Measurements from ENCODE around the gene RERE.
A peak's percentile ranks its signal among the peaks of the same experiment; 100 is the strongest.

The RERE gene

DNA sequence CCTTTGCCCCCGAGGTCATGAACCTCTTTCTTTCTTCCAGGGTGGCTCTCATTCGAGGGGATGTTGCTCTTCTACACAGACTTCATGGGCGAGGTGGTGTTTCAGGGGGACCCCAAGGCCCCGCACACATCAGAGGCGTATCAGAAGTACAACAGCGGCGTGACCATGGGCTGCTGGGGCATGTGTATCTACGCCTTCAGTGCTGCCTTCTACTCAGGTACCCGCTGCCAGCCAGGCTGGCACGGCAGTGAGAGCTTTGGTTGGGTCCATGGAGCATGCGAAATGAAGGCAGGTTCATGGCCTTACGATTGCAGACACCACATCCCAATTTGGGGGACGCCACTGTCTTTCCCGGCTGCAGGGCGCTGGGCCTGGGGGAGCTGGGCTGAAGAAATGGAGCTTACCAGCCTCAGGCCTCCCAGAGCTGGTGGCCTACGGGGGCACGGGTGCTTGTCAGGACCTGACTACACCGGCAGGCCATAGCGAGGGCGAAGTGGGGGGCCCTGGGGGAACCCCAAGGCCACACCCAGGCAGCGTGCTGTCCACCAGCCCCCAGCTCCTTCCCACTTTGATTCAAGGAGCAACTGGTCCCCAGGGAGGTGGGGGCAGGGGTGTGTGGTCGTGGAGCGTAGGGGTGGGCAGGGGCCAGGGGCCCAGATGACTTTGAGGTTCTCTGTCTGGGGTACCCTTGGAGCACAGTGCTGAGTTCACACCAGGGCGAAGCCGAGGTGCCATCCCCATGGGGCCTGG, 479.5 kb downstream of the RERE start:
- DNase-seq: no peak

DNA sequence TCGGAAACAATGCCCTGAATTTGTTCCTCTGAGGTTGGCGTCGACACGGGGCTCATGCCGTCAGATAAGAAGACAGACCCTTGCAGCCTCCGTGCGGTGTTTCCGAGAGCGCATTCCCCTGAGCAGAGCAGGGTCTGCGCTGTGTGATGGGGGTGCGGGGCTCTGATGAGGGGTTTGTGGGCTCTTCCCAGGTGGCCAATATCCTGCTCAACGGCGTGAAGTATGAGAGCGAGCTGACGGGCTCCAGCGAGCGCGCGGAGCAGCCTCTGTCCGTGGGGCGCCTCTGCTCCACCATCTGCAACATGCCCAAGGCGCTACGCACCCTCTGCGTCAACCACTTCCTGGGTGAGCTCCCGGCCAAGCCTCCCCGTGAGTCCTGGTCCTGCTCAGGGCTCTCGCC, 482.2 kb downstream of the RERE start:
- no peak for DNase-seq

DNA sequence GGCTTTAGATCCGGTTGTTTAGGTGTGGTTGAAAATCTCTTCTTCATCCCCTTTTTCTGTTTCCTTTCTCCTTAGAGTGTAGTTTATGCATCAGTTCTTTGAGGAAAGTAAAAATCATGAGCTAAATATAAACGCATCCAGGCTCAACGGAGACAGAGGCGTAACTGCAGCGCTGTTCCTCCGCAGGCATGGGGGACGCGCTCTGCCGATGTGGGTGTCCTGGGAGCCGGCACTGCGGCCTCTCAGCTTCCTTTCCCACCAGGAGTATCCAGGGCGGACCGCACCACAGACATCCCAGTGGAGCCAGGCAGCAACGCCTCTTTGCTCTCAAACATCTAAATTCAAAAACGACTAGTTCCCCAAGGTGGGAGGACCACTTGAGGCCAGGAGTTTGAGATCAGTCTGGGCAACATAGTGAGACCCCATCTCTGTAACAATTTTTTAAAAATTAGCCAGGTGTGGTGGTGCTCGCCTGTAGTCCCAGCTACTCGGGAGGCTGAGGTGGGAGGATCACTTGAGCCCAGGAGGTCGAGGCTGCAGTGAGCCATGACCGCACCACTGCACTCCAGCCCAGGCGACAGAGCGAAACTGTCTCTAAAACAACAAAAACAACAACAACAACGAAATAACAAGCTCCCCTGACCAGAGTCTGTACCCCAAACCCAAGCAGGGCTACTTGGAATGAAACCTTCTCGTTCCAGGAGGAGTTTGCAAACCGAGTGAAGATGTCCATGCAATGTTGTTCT, 483.2 kb downstream of the RERE start:
- no peak for DNase-seq

DNA sequence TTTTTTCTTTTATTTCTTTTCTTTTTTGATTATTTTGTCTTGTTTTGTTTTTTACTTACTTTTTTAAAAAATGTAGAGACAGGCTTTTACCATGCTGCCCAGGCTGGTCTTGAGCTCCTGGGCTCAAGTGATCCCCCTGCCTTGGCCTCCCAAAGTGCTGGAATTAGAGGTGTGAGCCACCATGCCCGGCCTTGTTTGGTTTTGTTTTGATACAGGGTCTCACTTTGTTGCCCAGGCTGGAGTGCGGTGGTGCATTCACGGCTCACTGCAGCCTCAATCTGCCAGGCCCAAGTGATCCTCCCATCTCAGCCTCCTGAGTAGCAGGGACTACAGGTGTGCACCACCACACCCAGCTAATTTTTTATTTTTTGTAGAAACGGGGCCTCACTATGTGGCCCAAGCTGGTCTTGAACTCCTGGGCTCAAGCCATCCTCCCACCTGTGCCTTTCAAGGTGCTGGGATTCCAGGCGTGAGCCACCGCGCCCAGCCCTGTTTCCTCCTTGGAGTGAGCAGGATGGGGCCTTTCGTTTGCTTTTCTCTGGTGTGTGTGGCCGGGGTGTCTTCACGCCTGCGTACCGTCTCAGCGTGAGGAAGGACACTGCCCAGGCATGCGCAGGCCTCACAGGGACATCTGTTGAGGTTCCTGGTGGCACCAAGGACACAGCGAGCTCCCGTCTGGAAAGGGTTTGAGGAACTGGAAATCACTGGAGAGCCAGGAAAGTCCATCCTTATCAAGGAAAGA, 484.0 kb downstream of the RERE start:
- no peak for DNase-seq

DNA sequence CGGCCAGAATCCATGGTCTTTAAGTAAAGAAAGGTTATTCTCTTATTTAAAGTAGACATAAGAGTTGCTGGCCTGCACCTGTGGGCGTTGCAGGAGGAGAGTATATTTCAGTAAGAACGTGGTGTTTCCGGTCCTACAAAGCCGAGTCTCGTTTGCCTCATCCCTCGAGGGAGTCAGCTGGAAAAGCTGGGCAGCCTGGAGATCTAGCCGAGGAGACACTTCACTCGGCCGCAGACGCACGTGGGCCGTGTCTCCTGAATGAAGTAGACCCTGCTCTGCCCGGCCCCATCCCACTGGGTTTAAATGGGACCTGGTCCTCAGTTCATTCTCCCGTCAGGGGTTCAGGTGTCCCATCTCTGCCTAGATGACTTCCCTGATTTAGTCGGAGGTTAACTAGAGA, 484.6 kb downstream of the RERE start:
- no peak for DNase-seq

DNA sequence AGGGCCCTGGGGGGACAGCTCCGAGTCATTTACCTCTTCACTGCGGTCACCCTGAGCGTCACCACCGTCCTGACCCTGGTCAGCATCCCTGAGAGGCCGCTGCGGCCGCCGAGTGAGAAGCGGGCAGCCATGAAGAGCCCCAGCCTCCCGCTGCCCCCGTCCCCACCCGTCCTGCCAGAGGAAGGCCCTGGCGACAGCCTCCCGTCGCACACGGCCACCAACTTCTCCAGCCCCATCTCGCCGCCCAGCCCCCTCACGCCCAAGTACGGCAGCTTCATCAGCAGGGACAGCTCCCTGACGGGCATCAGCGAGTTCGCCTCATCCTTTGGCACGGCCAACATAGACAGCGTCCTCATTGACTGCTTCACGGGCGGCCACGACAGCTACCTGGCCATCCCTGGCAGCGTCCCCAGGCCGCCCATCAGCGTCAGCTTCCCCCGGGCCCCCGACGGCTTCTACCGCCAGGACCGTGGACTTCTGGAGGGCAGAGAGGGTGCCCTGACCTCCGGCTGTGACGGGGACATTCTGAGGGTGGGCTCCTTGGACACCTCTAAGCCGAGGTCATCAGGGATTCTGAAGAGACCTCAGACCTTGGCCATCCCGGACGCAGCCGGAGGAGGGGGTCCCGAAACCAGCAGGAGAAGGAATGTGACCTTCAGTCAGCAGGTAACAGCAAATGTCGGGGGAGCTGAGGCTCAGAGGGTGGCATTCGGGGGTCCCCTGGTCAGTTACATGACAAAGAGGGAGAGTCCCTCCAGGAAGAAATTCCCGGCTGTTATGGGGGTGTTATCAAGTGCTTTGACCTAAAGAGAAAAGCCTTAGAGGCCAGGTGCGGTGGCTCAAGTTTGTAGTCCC, 486.9 kb downstream of the RERE start:
- no peak for DNase-seq

DNA sequence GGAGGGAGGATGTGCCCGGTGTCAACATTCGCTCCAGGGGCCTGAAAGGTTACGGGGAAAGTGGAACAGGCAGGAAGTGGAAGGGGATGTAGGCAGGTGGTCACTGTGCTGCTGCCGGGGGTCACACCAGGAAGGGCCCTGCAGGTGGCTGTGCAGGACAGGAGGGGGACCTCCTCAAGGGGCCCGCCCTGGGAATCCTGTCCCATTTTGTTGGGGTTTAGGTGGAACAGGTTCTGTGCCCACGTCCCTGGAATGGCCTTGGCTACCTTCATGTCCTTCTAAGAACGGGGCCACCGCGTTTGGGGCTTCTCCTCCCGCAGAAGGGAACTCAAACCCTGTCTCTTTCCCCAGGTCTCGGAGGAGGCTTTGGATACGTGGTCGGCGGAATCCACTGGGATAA, 487.6 kb downstream of the RERE start:
- DNase-seq: no peak

DNA sequence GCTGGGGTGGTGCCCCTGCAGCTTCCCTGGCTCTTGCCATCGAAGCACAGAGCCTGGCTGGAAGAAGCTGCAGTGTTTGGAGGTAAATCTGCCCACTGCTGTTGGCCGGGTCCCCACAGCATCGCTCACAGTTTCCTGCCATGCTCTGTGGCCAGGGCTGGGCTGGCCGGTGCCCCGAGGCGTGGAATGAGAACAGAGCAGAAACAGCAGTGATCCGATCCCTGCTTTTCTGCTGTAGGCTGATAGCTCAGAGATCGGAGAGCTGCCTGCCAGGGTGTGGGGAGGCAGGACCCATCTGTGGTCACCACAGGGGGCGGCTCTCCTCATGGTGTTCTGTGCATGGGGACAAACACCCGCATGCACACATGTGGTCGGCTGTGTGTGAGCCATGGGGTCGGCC, 488.0 kb downstream of the RERE start:
- no peak for DNase-seq

DNA sequence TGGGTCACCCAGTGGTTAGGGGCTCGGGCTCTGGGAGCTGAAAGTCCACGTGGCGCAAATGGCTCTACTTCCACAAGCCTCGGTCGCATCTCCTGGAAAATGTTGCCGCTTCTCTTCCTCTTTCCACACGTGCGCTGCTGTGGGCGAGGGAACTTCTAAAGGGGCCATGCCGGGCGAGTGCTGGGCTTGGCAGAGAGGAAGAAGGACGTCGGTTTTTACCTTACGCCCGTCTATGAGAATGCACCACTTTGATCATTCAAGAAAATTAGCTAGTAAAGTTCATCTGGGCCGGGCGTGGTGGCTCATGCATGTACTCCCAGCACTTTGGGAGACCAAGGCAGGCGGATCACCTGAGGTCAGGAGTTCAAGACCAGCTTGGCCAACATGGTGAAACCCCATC, 489.2 kb downstream of the RERE start:
- DNase-seq: no peak

DNA sequence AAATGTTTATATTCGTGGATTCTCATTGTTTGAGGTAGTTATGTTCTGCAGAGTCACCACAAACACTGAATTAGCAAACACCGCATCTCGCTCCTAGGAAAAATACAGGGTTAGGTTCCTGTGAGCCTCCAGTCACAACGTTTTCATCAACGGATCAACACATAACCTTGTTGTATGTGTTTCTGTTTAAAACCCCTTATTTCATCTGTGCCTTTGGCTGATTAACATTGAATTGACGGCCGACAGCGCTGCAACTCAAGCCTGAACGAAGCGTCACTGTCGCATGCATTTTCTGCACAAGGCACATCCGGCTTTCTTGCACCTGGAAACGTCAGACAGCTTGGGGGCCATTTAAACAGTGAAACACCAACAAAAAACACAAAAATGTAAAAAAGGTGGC, 491.2 kb downstream of the RERE start:
- no peak for DNase-seq

DNA sequence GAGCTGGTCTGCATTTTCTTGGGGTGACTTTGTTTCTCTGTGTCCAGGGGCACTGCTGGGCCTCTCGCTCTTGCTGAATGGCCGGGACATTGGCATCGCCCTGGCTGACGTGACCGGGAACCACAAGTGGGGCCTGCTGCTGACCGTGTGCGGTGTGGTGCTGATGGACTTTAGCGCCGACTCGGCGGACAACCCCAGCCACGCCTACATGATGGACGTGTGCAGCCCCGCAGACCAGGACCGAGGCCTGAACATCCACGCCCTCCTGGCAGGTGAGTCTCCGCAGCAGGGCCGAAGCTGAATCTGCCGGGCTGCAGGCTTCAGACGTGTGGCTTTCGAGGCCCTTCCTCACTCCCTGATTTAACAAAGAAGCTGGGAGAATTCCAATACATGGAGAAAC, 491.7 kb downstream of the RERE start:
- DNase-seq: no peak

DNA sequence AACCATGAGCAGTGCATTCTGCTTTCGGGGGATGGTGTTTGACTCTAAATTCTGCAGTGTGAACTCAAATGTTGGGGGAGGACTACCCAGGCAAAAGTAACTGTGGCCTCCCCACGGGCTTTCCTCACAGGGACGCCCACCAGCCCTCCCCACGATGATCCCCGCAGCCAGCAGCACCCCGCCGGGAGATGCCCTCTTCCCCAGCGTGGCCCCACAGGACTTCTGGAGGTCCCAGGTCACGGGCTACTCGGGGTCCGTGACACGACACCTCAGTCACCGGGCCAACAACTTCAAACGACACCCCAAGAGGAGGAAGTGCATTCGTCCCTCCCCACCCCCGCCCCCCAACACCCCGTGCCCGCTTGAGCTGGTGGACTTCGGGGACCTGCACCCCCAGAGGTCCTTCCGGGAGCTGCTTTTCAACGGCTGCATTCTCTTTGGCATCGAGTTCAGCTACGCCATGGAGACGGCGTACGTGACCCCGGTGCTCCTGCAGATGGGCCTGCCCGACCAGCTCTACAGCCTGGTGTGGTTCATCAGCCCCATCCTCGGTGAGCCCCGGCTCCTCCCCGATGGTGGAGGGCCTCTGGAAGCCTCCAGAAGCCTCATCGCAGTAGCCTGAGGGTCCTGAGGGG, 493.1 kb downstream of the RERE start:
- no peak for DNase-seq

DNA sequence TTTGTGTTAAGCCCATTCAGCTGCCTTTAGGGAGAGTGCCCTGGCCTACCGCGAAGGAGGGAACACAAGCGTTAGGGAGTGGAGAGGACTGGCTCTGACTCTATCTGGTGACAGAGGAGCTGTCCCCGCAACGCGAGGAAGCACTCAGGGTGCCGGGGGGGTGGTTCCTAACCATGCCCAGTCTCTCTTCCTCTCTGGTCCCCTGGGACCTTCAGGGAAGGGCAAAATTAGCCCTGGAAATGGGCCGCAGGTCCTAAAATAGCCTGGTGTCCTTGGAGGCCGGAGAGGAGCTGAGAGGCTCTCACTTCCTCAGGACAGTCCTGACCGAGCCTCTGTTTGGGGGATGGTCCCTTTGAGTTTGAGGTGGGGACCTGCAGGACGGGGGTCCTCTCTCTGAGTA, 493.7 kb downstream of the RERE start:
- no peak for DNase-seq

DNA sequence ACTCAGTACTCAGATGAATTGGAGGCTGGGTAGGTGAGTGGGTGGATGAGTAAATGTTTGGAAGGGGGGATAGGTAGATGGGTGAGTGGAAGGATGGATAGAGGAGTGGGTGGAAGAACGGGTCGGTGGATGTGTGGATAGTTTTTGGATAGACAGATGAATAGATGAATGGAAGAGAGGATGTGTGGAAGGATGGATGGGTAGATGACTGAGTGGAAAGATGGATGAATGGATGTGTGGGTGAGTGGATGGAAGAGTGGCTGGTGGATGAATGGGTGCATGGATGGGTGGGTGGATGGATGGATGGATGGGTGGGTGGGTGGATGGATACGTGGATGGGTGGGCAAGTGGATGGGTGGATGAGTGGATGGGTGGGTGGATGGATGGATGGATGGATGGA, 495.8 kb downstream of the RERE start:
- DNase-seq: no peak

DNA sequence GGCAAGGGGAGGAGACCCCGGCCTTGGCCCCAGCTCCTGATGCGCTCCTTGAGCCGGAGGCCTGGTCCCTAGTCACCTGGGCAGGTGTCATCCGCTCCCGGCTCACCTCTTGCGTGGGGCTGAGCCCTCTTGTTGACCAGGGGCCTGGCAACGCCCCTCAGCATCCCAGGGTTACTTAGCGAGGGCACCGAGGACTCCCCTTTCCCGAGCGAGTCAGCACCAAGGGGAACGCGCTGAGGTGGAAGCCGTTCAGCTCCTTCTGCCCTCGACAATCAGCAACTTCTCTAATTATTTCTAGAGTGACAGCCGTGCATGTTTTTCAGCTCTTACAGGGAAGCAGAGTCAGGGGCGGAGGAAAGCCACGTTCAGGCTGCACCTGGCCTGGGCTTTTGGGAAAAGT, 499.0 kb downstream of the RERE start:
- DNase-seq: peak; percentile 24

DNA sequence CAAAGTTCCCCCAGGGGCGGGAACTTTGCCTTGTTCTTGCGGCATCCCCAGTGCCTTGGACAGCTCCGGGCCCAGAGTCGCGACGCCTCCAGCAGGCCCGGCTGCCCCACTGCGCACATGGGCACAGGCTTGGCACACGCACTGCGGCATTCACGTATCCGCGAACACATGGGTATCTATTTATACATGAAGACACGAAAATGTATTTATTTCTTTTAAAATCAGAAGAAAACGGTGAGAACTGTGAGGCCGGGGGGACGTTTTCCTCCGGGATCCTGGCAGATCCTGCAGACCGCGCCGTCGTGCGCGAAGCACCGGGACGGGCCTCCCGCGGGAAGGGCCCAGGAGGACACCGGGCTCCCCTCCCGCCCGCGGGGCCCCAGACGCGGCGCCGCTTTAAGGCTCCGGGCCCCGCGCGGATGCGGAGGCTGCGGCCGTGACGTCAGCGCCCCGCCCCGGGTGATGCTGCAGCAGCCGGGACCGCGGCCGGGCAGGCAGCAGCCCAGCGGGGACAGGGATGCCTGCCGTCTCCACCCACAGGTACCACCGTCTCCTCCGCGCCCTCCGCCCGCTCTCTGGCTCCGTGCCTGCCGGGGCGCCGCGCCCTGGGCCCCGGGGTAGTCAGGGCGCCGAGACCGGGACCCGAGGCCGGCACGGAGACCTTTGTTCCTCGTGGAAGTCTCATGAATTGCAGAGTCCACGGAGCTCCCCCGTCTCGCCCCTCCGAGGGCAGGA, 499.6 kb downstream of the RERE start, which contains the start of gene SLC45A1:
Gene SLC45A1 (plus strand): TSS at position 468 of the 735 bp plus-strand sequence. CDS start 6,216 bp downstream, outside the sequence.
- peak; percentile 66 for DNase-seq

DNA sequence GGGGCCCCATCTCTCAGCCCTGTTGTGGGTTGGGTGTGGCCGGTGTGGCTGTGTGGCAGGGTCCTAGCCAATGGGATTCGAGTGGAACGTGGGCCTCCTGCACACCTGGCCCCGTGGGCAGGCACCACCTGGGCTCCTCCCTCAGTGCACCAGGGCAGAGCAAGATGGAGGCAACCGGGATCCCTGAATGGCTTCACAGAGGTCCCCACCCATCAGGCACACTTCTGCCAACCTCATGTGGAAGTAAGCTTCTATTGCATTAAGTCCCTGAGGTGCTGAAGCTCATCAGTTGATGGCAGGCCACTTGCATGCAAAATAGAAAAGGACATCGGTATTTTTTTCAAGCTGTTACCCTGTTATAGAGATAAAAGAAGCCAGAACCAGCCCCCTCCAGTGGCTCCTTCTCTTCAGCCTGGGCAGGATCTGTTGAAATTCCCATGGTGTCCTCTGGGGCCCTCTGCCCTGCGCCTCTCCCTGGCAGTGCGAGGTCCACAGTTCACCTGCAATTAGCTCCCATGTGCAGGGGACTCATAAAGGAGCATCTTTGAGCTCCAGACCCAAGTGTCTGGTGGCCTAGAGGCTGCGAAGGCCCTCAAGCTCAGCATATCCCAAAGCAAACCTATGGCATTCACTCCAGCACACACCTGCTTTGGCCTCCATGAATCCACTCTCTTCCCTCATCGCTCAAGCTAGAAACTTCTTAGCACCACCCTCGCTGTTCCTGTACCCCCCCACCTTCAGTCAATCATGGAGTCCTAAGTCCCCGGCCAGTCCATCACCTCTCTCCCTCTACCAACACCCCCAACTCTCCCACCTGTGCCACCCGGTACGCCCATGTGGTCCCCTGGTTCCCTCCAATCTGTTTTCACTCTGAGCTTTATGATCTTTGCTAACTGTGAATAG, 501.6 kb downstream of the RERE start:
- DNase-seq: peak; percentile 11

DNA sequence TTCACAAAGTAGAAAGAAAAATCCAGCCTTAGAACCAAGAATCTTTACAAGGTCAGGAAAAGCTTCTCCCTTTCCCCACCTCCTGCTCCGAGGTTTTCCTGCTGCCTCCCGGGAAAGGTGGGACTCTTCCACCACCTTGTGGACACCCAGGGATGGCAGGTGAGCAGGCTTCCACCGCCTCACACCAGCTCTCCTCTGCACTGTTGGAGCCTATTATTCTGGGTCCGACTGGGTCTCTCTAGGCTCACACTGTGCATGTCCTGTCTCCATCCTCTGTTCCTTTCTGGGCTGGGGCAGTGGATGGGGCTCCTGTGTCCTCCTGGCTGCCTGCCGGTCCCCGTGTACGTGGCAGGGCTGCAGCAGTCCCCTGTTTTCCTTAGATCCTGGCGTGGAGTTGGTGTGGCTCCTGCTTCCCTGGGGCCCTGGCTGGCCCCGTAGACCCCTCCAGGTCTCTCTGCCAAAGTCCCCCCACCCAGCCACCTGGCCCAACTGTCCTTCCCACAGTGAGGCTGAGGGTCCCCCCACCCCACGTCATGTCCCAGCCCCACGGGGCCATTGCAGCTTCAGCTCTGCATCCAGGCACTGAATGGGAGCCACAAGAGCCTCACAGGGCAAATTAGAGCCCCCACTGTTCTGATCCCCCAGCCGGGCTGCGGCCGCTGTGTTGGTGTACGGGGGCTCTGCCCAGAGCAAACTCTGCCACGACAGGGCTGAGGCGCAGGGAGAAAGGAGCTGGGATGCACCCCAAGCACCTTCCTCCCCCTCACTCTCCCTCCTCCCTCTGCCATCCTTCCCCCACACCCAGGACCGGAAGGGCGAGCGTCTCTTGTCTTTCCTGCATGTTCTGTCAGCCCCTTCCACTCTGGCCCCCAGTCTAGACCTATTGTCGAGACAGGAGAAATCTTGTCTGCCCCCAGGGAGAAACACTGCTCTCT, 502.8 kb downstream of the RERE start:
- peak; percentile 61 for DNase-seq

DNA sequence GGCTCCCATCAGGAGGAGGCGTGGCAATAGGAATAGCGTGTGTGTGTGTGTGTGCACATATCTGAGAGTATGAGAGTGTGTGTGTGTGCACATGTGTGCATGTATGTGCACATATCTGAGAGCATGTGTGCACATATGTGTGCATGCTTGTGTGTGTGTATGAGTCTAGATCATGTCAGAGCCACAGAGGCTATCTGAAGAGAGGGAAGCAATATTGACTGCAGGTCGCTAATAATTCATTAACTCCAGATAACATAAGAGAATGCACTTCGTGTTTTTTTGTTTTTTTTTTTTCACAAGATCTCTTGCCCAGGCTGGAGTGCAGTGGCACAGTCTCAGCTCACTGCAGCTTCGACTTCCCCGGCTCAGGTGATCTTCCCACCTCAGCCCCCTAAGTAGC, 504.2 kb downstream of the RERE start:
- no peak for DNase-seq
